Measurements from ENCODE around the gene SARDH. TPM values are rescaled to one million over a fixed set of nuclear protein-coding genes. Genes with fewer than 3 reads are reported as not detected.

The SARDH gene
- total RNA-seq, 1 donor from 2014 or later: 12.9 TPM

- peaks cover 41% of the 10 kb centered on the region for H3K4me1 Mint-ChIP-seq
- H3K27me3 Mint-ChIP-seq (ENCODE audit: low read depth): no peaks in the 10 kb centered on the region
- H3K27ac Mint-ChIP-seq: no peak overlapping the region
- no peak for TF ChIP-seq CTCF (IDR thresholded peaks at IDR 0.05; ENCODE audit: unreplicated experiment)
- DNase-seq (ENCODE audit: low spot score in 2 of 2, unreplicated experiment in 2 of 2): no peak
- H3K4me3 Mint-ChIP-seq: no peak overlapping the region
- no peaks in the 10 kb centered on the region for H3K9me3 Mint-ChIP-seq
- peaks cover 1% of the 10 kb centered on the region for H3K36me3 Mint-ChIP-seq
Measured at GRCh38 chr9:133693703-133694529, 44.2 kb downstream of the SARDH start.

- Mint-ChIP-seq H3K27me3 (ENCODE audit: low read depth) (no peaks in the 10 kb centered on the region), H3K4me1 (peaks cover 49% of the 10 kb centered on the region), H3K36me3 (no peaks in the 10 kb centered on the region), H3K9me3 (no peaks in the 10 kb centered on the region), H3K4me3 (no peak overlapping the region), H3K27ac (no peak overlapping the region)
- TF ChIP-seq CTCF (IDR thresholded peaks at IDR 0.05; ENCODE audit: unreplicated experiment): no peak
- DNase-seq (ENCODE audit: low spot score in 2 of 2, unreplicated experiment in 2 of 2): no peak
Measured at GRCh38 chr9:133693116-133693515, 45.0 kb downstream of the SARDH start.

- Mint-ChIP-seq H3K4me3 (no peak overlapping the region), H3K27ac (peak overlapping the region; percentile 87), H3K9me3 (no peaks in the 10 kb centered on the region)
Measured at GRCh38 chr9:133692364-133692985, 45.7 kb downstream of the SARDH start.

GRCh38 chr9:133691626-133692363, 46.4 kb downstream of the SARDH start:
- H3K36me3 Mint-ChIP-seq: no peaks in the 10 kb centered on the region
- TF ChIP-seq CTCF (IDR thresholded peaks at IDR 0.05; ENCODE audit: unreplicated experiment): no peak
- H3K4me3 Mint-ChIP-seq: no peak overlapping the region
- no peak for DNase-seq (ENCODE audit: low spot score in 2 of 2, unreplicated experiment in 2 of 2)
- H3K27ac Mint-ChIP-seq: peak overlapping the region; percentile 87
- H3K9me3 Mint-ChIP-seq: no peaks in the 10 kb centered on the region
- H3K27me3 Mint-ChIP-seq (ENCODE audit: low read depth): no peaks in the 10 kb centered on the region
- peaks cover 57% of the 10 kb centered on the region for H3K4me1 Mint-ChIP-seq

More at GRCh38 chr9:133692364-133692985, 45.7 kb downstream of the SARDH start:
- Mint-ChIP-seq H3K4me1 (peaks cover 56% of the 10 kb centered on the region), H3K27me3 (ENCODE audit: low read depth) (no peaks in the 10 kb centered on the region), H3K36me3 (no peaks in the 10 kb centered on the region)
- DNase-seq (ENCODE audit: low spot score in 2 of 2, unreplicated experiment in 2 of 2): no peak
- TF ChIP-seq CTCF (IDR thresholded peaks at IDR 0.05; ENCODE audit: unreplicated experiment): no peak

- no peak for DNase-seq (ENCODE audit: low spot score in 2 of 2, unreplicated experiment in 2 of 2)
- TF ChIP-seq CTCF (IDR thresholded peaks at IDR 0.05; ENCODE audit: unreplicated experiment): no peak
- Mint-ChIP-seq H3K27ac (peak overlapping the region; percentile 87), H3K4me1 (peaks cover 57% of the 10 kb centered on the region), H3K27me3 (ENCODE audit: low read depth) (no peaks in the 10 kb centered on the region), H3K4me3 (no peak overlapping the region), H3K36me3 (no peaks in the 10 kb centered on the region), H3K9me3 (no peaks in the 10 kb centered on the region)
Measured at GRCh38 chr9:133691191-133691590, 47.0 kb downstream of the SARDH start.

Data from mesothelial cell of epicardium (in vitro differentiated cells).